Fibroblast of upper back skin (primary cell): ENCODE data around the gene NMT1.

ENCODE experiments used
- DNase-seq: peaks from one replicate; pipeline ENCODE4 v3.0.0-alpha.2; 2013

The NMT1 gene

DNA sequence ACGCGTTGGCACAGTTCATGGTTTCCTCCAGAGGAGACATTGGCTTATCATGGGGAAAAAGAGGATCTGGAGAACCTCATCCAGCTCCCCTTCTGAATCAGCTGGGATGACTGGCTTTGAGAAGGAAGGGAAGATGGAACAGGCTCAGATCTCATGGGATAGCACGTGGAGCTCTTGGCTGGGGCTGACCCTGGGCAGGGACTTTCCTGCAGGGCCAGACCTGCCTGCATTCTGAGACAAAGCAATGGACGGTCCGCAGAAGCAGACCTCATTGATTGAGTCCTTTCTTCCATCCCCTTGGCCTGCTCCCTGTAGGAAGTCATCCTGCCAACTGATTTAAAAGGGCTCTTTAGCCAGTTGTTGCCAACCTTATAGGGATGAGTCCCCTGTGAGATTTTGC lies 45.0 kb downstream of the NMT1 start:
- DNase-seq: no peak

DNA sequence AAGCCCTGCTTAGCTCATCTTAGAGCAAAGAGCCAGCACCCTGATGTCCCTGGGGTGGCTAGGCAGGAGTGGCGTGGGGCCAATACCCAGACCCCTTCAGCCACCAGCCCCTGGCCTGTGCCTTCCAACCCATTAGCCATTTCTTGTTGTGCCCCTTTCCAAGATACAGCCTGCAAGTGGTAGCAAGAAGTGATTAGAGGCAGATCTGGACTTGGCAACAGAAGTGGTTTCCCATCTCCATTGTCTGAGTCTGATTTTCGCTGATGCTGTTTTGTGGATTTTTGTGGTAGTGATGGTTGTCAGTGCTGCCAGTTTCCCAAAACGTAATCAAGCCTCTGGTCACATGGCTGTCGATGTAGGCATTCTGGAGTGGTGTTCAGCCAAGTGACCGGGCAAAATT lies 45.5 kb downstream of the NMT1 start:
- DNase-seq: no peak

DNA sequence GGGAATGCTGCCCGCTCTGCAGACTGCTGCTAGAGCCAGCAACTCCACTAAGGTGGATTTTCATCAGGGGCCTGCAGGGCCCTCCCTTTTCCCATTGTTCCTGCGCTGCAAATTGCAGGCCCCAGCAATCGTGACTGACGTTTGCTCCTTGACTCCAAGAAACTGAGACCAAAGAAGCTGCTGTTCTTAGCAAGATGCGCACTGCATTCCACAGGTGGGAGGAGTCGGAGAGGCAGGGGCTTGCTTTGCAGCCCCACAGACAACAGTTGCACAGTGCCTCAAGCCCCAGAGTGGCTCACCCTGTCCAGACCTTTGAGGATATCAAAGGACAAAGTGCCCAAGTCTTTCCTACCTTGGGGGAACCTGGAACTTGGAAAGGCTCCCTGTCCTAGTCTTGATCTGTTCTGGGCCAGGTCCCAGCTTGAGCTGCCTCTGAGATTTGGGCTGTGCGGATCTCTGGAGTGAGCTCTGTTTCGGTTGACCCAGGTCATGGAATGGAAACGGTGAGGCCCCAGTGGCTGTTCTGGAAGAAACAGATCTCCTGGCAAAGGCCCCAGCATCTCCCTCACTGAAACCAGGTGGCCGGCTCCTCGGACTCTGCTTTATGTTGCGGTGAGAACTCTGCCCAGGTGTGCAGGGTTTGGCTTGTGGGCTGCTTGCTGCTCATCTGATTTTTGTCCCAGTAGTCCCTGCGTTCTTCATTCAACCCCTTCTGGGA lies 46.3 kb downstream of the NMT1 start:
- DNase-seq: no peak

DNA sequence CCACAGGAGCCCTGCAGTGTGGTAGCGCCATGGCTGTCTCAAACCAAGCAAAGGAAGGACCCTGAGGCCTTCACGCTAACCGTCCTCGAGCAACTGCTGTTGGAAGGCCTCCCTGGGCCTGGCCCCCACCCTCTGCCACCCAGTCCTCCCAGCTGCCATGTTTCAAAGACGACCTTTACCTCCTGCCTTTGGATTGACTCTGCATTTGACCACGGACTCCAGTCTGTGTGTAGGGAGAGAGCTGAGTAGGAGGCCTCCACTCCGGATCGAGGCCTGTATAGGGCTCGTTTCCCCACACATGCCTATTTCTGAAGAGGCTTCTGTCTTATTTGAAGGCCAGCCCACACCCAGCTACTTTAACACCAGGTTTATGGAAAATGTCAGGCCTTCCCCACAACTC lies 46.9 kb downstream of the NMT1 start:
- no peak for DNase-seq

DNA sequence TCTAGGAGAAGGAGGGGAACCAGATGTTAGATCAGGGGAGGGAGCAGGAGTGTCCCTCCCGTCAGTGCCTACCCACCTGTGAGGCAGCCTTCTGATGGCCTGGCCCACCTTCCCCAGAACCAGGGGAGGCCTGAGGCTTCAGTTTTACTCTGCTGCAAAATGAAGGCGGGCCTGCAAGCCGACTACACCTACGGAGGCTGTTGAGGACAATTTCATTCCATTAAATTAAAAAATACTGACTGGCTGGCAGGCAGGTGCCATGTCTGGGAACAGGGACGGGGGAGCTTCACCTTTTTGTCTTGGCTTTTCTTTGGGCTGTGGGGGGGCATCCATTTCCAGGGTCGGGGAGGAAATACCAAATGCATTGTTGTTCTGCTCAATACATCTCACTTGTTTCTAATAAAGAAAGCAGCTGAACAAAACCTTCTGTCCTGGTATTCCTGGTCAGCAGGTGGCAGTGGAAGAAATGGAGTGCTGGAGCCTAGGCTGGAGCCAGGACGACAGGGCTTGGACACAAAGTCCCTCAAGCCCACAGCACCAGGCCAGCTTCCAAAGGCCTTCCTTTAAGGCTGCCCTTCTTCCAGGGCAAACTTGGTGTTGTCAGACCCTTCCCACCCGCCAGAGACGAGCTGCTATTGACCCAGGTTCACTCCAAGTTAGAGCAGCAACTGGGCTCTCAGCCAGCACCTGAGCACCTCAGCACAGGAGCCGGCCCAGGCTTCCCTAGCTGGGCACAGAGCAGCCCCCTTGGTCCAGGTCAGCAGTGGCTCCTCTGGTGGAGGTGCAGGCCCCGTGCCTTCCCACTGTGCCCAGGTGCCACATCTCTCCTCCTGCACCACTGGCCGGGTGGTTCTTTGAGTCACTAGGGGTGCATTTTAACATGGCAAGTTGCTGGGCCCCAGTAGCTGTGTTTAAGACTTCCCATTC lies 47.7 kb downstream of the NMT1 start:
- no peak for DNase-seq

DNA sequence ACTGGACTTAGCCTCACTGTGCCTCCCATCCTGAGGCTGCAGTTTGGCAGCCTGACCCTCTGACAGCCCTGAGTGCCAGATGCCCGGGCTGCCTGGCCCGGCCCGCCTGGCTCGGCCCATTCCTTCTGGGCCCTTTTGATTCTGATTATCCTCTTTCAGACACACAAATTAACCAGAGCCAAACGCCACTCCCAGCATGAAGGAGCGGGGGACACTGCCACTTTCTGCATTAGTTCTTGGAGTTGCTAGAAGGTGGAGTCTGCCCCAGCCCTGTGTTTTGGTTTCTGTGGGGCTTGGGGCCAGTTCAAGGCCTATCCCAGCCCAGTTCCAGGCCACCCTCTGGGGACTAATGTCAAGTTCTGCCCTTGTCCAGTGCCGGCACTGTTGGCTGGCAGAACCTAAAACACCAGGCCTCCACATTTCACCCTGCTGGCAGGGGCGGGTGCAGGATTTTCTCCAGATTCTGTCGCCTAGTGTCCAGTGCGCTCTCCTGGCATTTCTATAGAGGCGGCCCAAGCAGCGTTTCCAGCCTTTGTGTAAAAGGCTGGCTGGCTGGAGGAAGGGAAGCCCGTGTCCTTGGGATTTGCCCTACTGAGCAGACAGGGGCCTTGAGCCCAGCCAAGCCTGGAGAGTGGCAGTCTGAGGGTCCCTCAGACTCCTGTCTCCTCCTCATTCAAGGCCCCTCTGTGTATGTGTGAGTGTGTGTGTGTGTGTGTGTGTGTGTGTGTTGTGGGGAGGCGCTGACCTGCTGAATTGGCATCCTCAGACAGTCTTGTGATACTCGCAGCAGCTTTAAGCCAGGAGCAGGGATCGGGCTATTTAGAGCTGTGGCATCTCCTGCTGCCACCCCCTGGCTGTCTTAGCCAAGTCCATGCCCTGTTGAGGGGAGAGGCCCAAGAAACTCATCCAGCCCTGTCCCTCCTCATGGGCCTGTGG lies 49.8 kb downstream of the NMT1 start:
- no peak for DNase-seq

DNA sequence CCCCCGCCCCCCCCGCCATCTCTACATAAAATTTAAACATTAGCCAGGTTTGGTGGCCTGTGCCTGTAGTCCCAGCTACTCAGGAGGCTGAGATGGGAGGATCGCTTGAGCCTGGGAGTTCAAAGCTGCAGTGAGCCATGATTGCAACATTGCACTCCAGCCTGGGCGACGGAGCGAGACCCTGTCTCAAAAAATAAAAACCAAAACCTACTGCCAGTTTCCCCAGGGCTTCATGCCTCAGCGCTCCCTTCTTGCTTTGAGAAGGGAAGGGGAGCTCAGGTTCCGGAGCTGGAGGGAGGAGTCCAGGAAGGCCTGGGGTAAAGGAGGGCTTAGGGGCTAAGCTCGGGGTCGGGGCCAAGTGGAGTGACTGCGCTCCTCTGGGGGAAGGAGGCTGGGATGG lies 50.7 kb downstream of the NMT1 start:
- DNase-seq: no peak

DNA sequence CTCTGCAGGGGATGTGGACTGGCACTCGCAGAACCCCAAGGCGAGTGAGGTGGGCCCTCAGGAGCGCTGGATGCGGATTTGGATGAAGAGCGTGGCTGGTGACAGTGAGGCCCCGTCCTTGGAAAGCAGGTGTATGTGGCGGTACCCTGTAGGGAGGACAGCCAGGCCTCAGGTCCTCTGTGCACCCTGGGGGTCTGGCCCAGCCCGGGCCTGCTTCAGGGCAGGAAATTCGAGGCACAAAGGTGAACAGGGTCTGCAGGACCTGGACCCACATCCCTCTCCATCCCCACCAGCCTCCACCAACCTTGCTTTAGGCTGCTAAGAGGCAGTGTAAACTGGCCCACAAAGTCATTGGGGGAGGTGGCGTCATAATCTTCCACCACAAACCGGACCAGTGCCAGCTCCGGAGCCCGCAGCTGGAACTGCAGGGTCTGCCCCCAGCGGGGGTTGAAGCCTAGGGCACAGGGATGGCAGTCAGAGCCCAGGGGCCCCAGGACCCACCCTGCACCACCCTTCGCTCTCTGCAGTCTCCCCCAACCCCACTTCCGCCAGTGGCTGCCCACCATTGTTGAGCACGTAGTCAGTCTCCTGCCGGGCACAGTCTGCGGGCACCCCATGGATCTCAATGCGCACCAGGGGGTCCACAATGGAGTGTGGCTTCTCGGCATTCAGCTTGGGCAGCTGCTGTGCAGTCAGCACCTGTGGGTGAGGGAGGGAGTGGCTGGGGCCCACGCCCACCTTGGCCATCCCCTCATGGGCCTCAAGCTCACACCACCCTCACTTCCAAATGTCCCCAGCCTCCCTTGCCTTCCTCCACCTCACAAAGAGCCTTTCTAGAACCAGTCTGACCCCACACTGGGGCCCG lies 51.7 kb downstream of the NMT1 start:
- no peak for DNase-seq

DNA sequence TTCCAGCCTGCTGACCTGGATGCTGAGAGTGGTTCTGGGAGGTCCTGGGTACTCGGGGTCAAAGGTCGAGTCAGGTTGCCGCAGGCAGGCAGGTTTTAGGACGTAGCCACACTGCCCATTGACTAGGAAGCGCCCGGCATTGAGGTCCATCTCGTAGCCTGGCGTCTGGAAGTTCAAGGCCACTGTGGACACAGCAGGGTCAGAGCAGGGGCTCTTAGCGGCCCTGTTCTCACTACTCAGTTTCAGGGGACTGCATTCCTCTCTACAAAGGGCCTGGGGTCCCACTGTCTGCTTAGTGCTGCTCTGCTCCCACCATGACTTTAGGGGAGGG lies 52.3 kb downstream of the NMT1 start:
- no peak for DNase-seq

DNA sequence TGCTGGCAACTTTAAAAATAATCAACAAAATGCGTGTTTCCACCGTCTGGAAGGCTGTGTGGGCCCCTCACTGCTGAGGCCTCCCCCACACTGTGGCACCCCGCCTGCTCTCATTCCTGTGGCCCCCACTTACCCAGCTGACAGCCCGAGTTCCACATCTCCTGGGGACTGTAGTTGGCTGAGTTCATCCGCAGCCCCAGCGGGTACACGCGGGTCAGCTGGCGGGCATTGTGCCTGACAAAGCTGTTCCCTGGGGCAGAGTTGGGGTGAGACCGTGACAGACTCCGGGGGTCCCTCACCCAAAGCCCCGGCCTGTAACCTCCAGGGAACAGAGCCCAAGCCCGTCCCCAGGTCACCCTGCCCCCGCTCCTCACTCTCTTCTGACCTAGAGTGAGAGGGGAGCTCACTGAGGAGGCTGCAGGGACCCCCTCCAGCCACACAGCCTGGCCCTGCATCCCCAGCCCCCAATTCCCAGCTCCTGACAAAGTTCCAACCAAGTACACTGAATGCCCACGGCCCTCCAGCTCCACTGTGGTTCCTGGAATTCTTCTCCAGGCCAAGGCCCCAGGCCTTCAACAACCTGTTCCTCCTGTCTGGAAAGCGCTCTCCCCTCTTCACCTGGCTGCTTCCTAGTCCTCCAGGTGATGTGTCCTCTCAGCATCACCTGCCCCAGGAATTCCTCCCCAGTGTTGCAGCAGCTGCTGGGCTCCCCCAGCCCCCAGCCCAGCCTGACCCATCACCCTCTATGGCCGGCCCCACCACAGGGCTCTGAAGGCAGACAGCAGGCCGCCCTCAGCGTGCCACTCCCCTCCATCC lies 53.2 kb downstream of the NMT1 start:
- no peak for DNase-seq

DNA sequence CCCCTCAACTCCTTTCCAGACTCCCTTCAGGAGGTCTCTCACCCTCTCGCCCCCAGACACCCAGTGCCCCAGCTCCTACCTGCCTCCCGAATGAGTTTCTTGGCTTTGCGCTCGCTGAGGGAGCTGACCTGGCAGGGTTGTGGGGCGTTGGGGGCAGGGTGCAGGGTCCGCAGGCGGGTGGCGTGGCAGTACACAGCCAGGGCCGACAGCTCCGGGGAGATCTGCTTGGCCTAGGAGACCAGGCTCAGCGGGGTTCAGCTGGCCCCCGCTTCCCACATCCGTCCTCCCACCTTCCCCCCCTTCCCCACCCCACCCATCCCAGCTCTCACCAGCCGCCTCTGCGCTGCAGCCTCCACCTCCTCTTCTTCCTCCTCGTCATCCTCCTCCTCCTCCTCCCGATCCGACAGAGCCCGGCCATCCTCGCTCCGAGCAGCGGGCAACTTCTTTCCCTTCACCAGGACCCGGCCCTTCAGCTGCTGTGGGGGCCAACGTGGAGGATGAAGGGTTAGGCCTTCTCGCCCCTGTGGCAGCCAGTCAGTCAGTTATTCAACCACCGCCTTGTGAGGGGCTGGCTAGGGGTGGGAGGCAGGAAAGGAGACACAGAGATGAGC lies 54.0 kb downstream of the NMT1 start:
- DNase-seq: no peak

DNA sequence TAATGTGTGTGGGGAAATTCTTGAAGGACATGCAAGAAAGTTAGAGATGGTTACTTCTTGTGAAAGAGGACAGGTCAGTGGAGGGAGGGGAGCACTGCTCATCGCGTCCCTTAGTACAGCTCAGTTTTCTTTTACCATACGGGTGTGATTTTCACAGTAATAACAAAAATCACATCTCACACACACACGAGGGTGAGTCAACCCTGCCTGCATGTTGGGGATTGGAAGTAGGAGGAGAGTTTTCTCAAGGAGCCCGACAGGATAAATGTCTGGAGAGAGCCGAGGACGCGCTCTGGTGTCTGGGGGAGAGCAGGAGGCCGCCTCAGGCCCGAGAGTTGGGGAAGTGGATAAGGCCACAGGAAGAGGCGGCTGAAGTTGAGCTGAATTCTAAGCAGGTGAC lies 54.8 kb downstream of the NMT1 start:
- peak; percentile 51 for DNase-seq

DNA sequence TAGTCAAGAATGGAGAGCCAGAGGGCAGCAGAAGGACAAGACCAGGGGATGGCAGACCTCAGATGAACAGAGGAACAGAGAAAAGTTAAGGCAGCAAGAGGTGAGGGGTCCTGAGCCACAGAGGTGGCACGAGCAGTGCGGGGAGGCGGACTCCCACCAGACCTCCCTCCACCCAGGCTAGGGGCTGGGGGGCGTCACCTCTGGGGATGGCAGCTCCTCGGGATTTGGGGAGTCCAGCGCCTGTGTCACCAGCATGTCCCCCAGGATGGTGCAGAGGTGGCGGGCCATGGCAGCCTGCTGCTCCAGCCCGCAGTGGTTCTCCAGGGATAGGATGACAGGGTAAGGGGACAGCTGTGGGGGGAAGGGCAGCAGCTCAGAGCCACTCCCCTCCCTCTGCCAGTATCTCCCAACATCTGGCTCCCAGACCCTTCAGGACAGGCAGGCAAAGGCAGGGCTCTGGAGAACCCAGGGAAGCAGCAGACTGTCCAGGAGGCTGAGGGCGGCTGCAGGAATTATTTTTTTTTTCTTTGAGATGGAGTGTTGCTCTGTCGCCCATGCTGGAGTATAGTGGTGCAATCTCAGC lies 55.4 kb downstream of the NMT1 start:
- peak; percentile 23 for DNase-seq

DNA sequence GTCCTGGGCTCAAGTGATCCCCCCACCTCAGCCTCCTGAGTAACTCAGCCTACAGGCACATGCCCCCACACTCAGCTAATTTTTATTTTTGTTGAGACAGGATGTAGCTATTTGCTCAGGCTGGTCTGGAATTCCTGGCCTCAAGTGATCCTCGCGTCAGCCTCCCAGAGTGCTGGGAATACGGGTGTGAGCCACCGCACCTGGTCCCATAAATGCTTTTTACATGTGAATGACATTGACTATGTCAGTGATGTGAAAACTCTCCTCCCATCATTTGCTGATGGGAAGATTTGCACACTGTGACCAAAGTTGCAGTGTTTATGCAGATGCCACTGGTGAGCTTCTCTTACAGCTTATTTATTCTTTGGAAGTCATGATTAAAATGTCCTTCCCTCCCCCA lies 56.2 kb downstream of the NMT1 start:
- DNase-seq: no peak

DNA sequence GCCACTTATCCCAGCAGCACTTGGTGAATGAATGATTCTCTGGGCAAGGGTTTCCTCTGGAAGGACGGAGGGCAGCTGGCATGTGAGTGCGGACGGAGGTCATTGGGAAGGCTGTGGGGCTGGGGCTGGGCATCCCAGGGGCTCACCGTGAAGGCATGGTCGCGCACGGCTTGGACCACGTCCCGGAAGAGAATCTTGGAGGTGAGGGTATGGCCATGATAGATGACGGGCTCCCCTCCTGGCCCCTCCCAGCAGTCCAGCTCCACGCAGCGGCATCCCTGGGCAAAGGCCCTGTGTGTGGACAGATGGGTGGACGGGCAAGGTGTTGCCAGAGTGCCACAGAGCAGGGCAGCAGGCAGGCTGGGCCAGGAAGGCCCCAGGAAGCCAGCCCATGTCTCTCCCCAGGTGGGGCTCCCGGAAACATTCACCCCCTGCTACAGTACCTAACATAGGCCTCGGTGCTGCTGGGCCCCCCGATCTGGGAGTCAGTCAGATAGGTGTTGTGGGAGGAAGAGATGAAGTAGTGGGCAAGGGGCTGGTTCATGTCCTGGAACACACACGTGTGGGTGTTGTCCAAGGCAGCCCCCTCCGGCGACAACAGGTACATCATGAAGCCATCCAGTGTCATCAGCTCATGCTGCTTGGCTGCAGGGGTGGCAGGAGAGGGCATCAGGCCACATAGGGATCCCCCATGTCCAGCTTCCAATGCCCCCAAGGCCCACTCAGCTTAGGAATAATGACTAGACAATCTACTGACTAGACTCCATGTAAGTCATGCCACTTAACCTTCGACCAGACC lies 56.9 kb downstream of the NMT1 start:
- no peak for DNase-seq

DNA sequence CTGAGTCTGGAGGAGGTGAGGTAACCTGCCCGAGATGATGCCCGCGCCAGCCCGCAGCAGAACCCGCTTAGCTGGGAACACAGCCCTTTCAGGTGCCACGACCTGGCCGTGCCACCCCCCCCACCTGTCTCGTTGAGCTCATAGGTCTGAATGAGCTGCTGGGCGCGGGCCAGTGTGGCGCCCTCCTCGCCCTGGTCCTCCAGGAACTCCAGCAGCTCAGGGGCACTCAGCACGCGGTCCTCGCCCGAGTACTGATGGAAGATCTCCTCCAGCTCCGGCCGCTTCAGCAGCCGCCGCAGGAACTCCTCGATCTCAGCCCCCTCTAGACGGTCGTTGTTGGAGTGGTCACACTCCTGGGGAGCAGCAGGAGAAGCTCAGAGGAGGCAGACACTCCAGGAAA lies 57.6 kb downstream of the NMT1 start:
- DNase-seq: no peak

DNA sequence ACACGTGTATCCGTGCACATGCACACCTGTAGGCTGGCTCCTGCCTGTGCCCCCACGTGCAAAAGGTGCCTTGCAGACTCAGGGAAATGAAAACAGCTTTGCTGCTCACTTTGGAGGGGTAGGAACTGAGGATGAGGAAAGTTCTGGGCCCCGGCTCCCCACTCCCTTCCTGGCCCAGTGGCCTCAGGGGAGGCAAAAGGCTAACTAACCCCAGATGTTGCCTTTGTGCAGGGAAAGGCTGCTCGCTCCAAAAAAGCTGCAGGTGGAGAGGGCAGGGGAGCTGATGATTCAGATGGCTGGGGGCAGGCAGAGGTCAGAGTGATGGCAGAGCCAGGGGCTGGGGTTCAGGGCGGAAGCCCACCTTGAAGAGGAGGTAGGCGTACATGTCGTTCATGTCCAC lies 58.8 kb downstream of the NMT1 start:
- DNase-seq: no peak

DNA sequence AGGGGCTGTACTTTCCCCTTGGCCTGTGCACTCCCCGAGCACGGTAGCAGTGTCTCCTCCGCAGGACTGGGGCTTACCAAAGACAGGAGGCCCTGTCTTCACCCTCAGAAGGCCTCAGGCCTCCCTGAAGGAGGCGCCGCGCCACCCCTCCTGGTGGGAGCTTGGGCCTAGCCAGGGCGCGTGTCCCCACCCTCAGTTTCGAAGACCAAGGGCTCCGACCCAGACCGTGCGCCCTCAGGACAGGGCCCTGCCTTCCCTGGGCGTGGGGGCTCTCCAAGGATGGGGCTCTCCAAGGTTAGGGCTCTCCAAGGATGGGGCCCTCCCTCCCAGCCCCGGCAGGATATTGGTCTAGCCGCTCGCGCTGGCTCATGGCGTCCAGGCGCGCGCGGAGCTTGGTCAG lies 59.4 kb downstream of the NMT1 start:
- no peak for DNase-seq

DNA sequence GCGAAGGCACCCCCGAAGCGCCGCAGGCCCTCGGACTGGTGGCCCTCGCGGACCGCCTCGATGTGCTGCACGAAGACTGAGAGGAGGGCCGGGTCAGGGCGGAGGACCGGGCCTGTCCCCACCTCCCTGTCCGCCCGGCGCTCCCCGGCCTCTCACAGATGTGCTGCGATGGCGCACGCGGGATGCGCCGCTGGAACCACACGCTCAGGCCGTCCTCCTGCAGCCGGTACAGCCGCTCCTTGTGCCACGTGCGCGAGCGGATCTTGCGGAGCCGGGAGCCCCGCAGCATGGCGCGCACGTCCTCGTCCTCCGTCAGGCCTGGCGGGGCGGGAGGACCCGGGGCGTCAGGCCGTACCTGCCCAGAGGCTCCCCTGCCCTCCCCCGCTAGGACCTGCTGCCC lies 59.9 kb downstream of the NMT1 start:
- DNase-seq: no peak
